Spleen (tissue), 11 donors: ENCODE results near the gene NOTCH4. TPM values are rescaled to one million over a fixed set of nuclear protein-coding genes. Genes with fewer than 3 reads are reported as not detected.

Experiments used
- DNase-seq: peaks from one replicate; pipeline ENCODE4 v3.0.0-alpha.2; 2020
- H3K27ac ChIP-seq, 8 donors: fragments of 200-600 bp; sonication (generic) in 7 of 8; 1 replicate in 4 of 8; 2 replicates in 4 of 8; pipeline versions ENCODE4 v1.5.0 to v1.8.0; 2016 to 2021; ENCODE audit warnings: inconsistent platforms in 4 of 8, mild to moderate bottlenecking in 4 of 8, moderate library complexity in 1 of 8
- H3K27me3 ChIP-seq, 7 donors: fragments of 200-600 bp; sonication (generic) in 6 of 7; replicated peaks in 1 of 7; 1 replicate in 4 of 7; 2 replicates in 3 of 7; pipeline versions ENCODE4 v1.5.0 to v1.8.0; 2016 to 2021; ENCODE audit warnings: inconsistent platforms in 3 of 7, mild to moderate bottlenecking in 1 of 7
- H3K36me3 ChIP-seq, 6 donors: fragments of 200-600 bp; sonication (generic) in 5 of 6; 1 replicate in 4 of 6; 2 replicates in 2 of 6; pipeline versions ENCODE4 v1.5.0 to v1.8.0; 2016 to 2021; ENCODE audit warnings: inconsistent platforms in 2 of 6
- H3K4me1 ChIP-seq, 6 donors: fragments of 200-600 bp; sonication (generic) in 5 of 6; 1 replicate in 3 of 6; 2 replicates in 3 of 6; pipeline versions ENCODE4 v1.5.0 to v1.8.0; 2016 to 2021; ENCODE audit warnings: inconsistent platforms in 3 of 6
- H3K4me3 ChIP-seq, 8 donors: fragments of 200-600 bp; sonication (generic) in 7 of 8; 1 replicate in 4 of 8; 2 replicates in 4 of 8; pipeline versions ENCODE4 v1.5.0 to v1.8.0; 2016 to 2021; ENCODE audit warnings: inconsistent platforms in 4 of 8, mild to moderate bottlenecking in 4 of 8, moderate library complexity in 2 of 8
- H3K9me3 ChIP-seq, 8 donors: fragments of 200-600 bp; sonication (generic) in 7 of 8; 1 replicate in 4 of 8; 2 replicates in 4 of 8; pipeline versions ENCODE4 v1.5.0 to v1.8.0; 2016 to 2021; ENCODE audit warnings: inconsistent platforms in 4 of 8
- CTCF ChIP-seq, 11 experiments: fragments of 200-600 bp in 7 of 11; fragments of 450-650 bp in 4 of 11; sonication (generic) in 4 of 11; IDR thresholded peaks in 8 of 11; conservative IDR thresholded peaks in 3 of 11; 1 replicate in 7 of 11; 2 replicates in 4 of 11; pipeline versions ENCODE4 v1.4.0 to v1.8.0; 2016 to 2021; ENCODE audit warnings: antibody characterized with exemption in 11 of 11, inconsistent platforms in 4 of 11, mild to moderate bottlenecking in 1 of 11
- POLR2A ChIP-seq, 3 donors: fragments of 450-650 bp; IDR thresholded peaks; one replicate each; pipeline ENCODE4 v1.5.1; 2017; ENCODE audit warnings: antibody characterized with exemption in 3 of 3, mild to moderate bottlenecking in 1 of 3
- POLR2AphosphoS5 ChIP-seq, 3 donors: sonication (generic); formaldehyde crosslinking; IDR thresholded peaks; one replicate each; pipeline ENCODE4 v1.5.1; 2017; ENCODE audit warnings: antibody characterized with exemption in 3 of 3
- WGBS, 5 donors: extraction: QIAGEN DNeasy Blood & Tissue Kit in 3 of 5; methylation state at CpG; one replicate each; pipeline versions ENCODE4 v1.1.5 to v1.1.7; 2013 to 2018; 5-methylcytosine and 5-hydroxymethylcytosine counted together
- intact Hi-C: fragments of 100-400 bp; cut with DNase I; formaldehyde crosslinking; loops from one replicate; pipeline ENCODE4 v1.15.0; 2023; ENCODE audit warnings: low total_unique reads
- polyA plus RNA-seq, 3 donors: library from polyadenylated mRNA; stranded (reverse); fragments of 200-250 nt; gene quantifications; one replicate each; pipeline ENCODE4 v1.2.1, GENCODE V29; 2013
- total RNA-seq, 7 donors: library from RNA; depleted of rRNA in 3 of 7; stranded (reverse); fragments of >200 nt in 3 of 7; fragmentation: NEBNext Ultra II Directional in 4 of 7; extraction: Animal tissue kit (Norgen Biotek cat#: 25700) in 4 of 7; gene quantifications; one replicate each; pipeline versions ENCODE4 v1.1.0 to v1.2.1, GENCODE V29; 2016 to 2021
- donor health status: healthy with polysubstance abuse.
- donor health status: DM: no; HTN: no; CAD: no; lungs with moderate emphysema.
- donor health status: DM: no; HTN: no; CAD: no.
- donor health status: Bipolar disorder and iron deficiency.
- donor health status: healthy.
- donor health status: DM: no; HTN: no; CAD: no.
- donor health status: DM: yes; HTN: yes; CAD: no.

NOTCH4 gene
- total and polyA plus RNA-seq, 10 donors = 13.5 to 38.0 (median 19.9) TPM

GRCh38 chr6:32208996-32209395, 14.9 kb downstream of the NOTCH4 start:
- no peak for TF ChIP-seq POLR2A (IDR thresholded peaks at IDR 0.05)
- TF ChIP-seq CTCF (IDR thresholded peaks at IDR 0.05 in 8 of 11, conservative IDR thresholded peaks at IDR 0.05 in 3 of 11) = no peak
- TF ChIP-seq POLR2AphosphoS5 (IDR thresholded peaks at IDR 0.05) = no peak
- no peak overlapping the region for H3K4me3 ChIP-seq
- H3K9me3 ChIP-seq = no peaks in the 10 kb centered on the region
- DNase-seq = no peak
- 93 to 98% (median 95%) methylated on average over 1 of the region's 1 CpG for WGBS, 5 donors
- H3K27me3 ChIP-seq = peaks cover 0 to 1% (median 0%) of the 10 kb centered on the region in 7 donors
- H3K27ac ChIP-seq = no peak overlapping the region
- intact Hi-C loops = no loop called here
- no peaks in the 10 kb centered on the region for H3K36me3 ChIP-seq
- no peaks in the 10 kb centered on the region for H3K4me1 ChIP-seq

- intact Hi-C loops = no loop called here
- no peak overlapping the region for H3K27ac ChIP-seq
- no peak for TF ChIP-seq CTCF (IDR thresholded peaks at IDR 0.05 in 8 of 11, conservative IDR thresholded peaks at IDR 0.05 in 3 of 11)
- no peak for TF ChIP-seq POLR2A (IDR thresholded peaks at IDR 0.05)
- no peak for TF ChIP-seq POLR2AphosphoS5 (IDR thresholded peaks at IDR 0.05)
- WGBS, 5 donors = 79 to 100% (median 94%) methylated on average over 3 of the region's 3 CpGs
- no peak overlapping the region for H3K4me3 ChIP-seq
- DNase-seq = no peak
- no peaks in the 10 kb centered on the region for H3K36me3 ChIP-seq
- no peaks in the 10 kb centered on the region for H3K4me1 ChIP-seq
- no peaks in the 10 kb centered on the region for H3K9me3 ChIP-seq
- H3K27me3 ChIP-seq = peaks cover 0 to 3% (median 0%) of the 10 kb centered on the region in 7 donors
These were observed 19.6 kb downstream of the NOTCH4 start for GRCh38 chr6:32204268-32204715.

GRCh38 chr6:32203426-32204267, 20.2 kb downstream of the NOTCH4 start:
- TF ChIP-seq CTCF (IDR thresholded peaks at IDR 0.05 in 8 of 11, conservative IDR thresholded peaks at IDR 0.05 in 3 of 11) = no peak
- no peak for TF ChIP-seq POLR2AphosphoS5 (IDR thresholded peaks at IDR 0.05)
- TF ChIP-seq POLR2A (IDR thresholded peaks at IDR 0.05) = no peak
- no peak overlapping the region for H3K27ac ChIP-seq

GRCh38 chr6:32202186-32202585, 21.7 kb downstream of the NOTCH4 start:
- H3K4me1 ChIP-seq = peaks cover under 1 to 6% (median 4%) of the 10 kb centered on the region in 6 donors
- TF ChIP-seq POLR2A (IDR thresholded peaks at IDR 0.05) = no peak
- TF ChIP-seq CTCF (IDR thresholded peaks at IDR 0.05 in 8 of 11, conservative IDR thresholded peaks at IDR 0.05 in 3 of 11) = no peak
- TF ChIP-seq POLR2AphosphoS5 (IDR thresholded peaks at IDR 0.05) = no peak
- H3K36me3 ChIP-seq = no peaks in the 10 kb centered on the region
- peaks cover 0 to 3% (median 0%) of the 10 kb centered on the region in 7 donors for H3K27me3 ChIP-seq
- 75 to 90% (median 85%) methylated on average over 5 to 9 of the region's 9 CpGs for WGBS, 5 donors
- no peaks in the 10 kb centered on the region for H3K9me3 ChIP-seq
- no peak overlapping the region for H3K27ac ChIP-seq
- no peak for DNase-seq
- intact Hi-C loops = no loop called here
- no peak overlapping the region for H3K4me3 ChIP-seq

More at GRCh38 chr6:32203426-32204267, 20.2 kb downstream of the NOTCH4 start:
- intact Hi-C loops = no loop called here
- no peaks in the 10 kb centered on the region for H3K9me3 ChIP-seq
- no peak for DNase-seq
- no peak overlapping the region for H3K4me3 ChIP-seq
- WGBS, 5 donors = 79 to 94% (median 90%) methylated on average over 4 to 9 of the region's 9 CpGs
- H3K4me1 ChIP-seq = no peaks in the 10 kb centered on the region
- peaks cover 0 to 3% (median 0%) of the 10 kb centered on the region in 7 donors for H3K27me3 ChIP-seq
- no peaks in the 10 kb centered on the region for H3K36me3 ChIP-seq
